ENCODE data around the gene CRTAC1.

GRCh38 chr10:97921581-97922021 is 108.8 kb downstream of the CRTAC1 start:
- TF ChIP-seq CTCF (IDR thresholded peaks at IDR 0.05) (no peak), POLR2A (IDR thresholded peaks at IDR 0.05) (no peak)
